ENCODE measurements around the gene AGBL3.

AGBL3 gene

DNA sequence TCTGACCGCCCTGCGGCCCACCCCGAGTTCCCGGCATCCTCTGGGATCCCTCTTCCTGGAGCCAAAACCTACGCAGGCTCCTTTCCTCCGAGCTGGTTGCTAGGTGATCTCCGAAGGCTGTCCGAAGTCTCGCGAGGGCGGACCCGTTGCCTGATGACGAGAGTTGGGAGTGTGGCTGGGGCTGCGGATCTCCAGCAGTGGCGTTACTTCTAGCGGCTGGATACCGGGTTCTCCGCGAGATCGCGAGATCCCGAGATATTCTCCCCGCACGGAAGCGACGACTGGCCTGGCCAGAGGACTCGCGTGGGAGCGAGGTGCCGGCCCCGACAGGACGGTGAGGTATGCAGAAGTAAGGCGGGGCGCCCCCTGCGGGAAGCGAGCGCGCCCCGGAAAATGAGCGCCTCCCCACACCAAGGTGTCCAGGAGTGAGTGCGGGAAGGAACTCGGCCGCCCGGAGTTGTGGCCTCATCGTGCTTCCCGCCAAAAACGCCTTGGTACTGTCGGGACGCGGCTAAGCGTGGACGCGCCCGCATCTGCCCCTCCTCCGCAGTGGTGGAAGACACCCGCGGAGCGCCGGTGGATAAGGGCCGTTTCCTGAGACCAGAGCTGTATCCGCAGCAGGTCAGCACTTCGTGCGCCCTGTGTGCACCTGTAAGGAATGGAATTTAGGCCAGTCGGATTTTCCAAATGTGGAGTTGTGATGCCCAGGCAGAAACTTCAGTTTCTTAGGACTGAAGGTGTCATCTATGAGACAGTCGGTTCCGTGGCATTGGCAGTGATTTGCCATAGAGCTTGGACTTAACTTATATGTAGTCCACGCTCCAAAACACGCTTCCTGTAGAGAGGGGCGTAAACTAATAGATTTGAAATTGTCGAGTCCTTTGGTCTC, at the start of gene AGBL3:
Gene AGBL3 (plus strand): TSS at position 146 of the 889 bp plus-strand sequence. CDS start 1,426 bp downstream, outside the sequence.
- DNase-seq (ENCODE audit: low read depth in 1 of 2, low spot score in 1 of 2), result peak; percentile 77 to 94
- no peak for TF ChIP-seq JUND (IDR thresholded peaks at IDR 0.05; ENCODE audit: low read depth)
- in situ Hi-C loops (cut with HindIII; ENCODE audit: low pct_unique_long_range_greater_than_20kb, low sequenced_read_pairs), result no loop called here

DNA sequence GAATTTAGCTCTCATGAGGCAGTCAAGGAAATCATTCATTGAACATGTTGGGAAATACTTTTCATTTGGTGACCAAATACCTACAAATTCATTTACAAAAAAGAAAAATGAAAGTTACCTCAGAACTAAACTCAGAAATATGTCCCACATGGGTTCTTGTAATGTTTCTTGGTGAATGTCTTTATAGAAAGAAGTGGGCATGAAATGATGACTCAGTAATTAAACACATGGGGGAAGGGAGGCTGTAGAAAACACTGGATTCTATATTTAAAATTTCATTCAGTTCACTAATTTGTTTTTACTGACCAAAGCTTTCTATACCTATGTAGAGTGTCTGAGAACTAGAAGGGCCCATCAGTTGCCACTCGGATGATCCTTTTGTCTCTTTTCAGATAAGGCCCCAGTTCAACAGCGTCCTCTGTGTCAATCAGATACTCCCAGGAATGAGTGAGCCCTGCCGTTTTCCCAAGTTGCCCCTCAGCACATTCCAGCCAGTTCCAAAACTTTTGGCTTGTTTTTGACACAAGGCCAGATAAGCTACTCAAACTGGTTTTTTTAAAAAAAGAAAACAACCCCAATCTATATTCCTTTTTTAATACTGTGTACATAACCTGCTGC, 49.3 kb upstream of the AGBL3 start:
- no peak for TF ChIP-seq JUND (IDR thresholded peaks at IDR 0.05; ENCODE audit: low read depth)
- in situ Hi-C loops (cut with HindIII; ENCODE audit: low pct_unique_long_range_greater_than_20kb, low sequenced_read_pairs), result no loop called here
- DNase-seq (ENCODE audit: low read depth in 1 of 2, low spot score in 1 of 2), result no peak

DNA sequence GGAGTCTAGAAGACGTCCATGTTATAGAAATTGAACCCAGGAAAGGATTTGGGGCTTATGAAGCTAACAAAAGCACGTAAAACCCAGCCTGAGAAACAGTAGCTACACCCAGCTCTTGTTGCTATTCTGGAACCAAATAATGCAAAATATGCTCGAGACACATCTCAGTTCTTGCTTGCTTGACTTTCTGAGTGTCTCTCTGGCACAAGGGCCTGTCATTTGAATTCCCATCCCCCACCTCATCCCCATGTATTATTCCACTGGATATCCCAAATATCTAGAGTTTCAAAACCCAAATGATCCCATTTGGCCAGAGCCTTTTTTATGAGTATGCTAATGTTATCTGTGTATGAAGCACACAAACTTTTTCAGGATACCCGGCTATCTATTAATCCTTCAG, 48.2 kb upstream of the AGBL3 start:
- in situ Hi-C loops (cut with HindIII; ENCODE audit: low pct_unique_long_range_greater_than_20kb, low sequenced_read_pairs), result no loop called here
- DNase-seq (ENCODE audit: low read depth in 1 of 2, low spot score in 1 of 2), result no peak
- TF ChIP-seq JUND (IDR thresholded peaks at IDR 0.05; ENCODE audit: low read depth), result no peak

DNA sequence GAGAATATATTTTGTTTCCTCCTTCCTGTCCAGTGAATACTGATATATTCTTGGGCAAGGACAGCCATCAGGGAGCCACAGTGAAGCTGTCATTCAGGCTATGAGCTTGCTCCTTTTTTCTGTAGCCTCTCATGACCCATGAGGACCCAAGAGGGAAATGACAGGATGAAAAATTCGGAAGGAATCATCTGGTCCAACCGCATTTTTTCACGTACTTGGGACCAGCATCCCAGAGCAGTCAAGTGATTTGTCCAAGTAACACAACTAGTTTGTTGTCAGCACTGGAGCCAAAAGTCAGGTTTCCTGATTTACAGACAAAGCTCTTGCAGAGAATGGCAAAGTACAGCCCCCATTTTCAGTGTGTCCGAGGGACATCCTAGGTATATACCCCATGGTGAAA, 47.2 kb upstream of the AGBL3 start:
- TF ChIP-seq JUND (IDR thresholded peaks at IDR 0.05; ENCODE audit: low read depth), result no peak
- in situ Hi-C loops (cut with HindIII; ENCODE audit: low pct_unique_long_range_greater_than_20kb, low sequenced_read_pairs), result no loop called here

DNA sequence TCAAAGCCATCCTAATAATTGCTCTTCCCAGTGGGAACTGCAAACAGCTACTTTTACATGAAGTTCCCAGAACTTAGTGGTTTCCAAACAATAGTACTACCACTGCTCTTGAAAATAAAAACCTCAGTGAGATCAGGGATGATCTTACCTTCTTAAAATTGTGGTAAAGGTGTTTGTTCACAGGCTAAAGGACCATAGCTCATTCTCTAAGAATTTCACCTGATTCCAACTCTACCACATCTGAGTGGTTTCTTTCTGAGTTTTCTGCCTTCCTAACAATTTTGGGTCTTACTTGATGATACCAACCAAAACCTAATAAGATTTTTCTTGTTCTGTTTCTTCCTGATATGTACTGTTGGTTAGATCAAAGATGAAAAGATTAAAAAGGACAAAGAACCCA, 45.6 kb upstream of the AGBL3 start:
- no peak for TF ChIP-seq JUND (IDR thresholded peaks at IDR 0.05; ENCODE audit: low read depth)
- in situ Hi-C loops (cut with HindIII; ENCODE audit: low pct_unique_long_range_greater_than_20kb, low sequenced_read_pairs), result no loop called here

More for the DNA sequence above, 47.2 kb upstream of the AGBL3 start:
- no peak for DNase-seq (ENCODE audit: low read depth in 1 of 2, low spot score in 1 of 2)

DNA sequence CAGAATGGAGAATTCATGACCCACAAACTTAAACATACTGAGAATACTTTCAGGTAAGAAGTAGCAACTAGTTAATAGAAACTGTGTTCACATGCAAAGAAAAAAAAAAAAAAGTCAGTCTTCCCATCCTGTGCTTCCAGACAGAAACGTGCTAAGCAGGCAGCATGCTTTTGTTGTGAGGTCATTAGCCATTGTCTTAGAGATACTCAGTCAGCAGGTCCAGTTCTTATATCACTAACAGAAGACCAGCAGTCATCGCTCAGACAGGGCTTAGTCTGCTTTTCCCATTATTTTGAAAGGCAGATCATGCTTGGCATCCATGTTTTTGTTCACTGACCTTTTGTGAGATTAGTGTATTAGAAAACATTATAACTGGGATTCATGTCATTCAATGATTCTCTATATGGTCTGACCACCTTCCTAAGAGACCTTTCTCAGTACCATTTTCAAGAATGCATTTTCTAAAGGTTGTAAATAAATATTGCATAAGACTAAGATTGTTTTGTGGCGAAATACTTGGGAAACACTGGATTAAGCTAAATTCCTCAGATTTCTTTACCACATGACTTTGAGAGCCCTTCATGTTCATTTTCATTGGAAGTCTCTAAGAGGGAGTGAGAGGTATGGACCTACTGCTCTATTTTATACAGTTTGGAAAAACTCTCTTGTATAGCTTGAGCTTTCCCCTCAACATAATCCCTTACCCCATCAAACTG, 45.0 kb upstream of the AGBL3 start:
- DNase-seq (ENCODE audit: low read depth in 1 of 2, low spot score in 1 of 2), result no peak
- no peak for TF ChIP-seq JUND (IDR thresholded peaks at IDR 0.05; ENCODE audit: low read depth)
- in situ Hi-C loops (cut with HindIII; ENCODE audit: low pct_unique_long_range_greater_than_20kb, low sequenced_read_pairs), result no loop called here

More for the DNA sequence above, 45.6 kb upstream of the AGBL3 start:
- DNase-seq (ENCODE audit: low read depth in 1 of 2, low spot score in 1 of 2), result no peak

DNA sequence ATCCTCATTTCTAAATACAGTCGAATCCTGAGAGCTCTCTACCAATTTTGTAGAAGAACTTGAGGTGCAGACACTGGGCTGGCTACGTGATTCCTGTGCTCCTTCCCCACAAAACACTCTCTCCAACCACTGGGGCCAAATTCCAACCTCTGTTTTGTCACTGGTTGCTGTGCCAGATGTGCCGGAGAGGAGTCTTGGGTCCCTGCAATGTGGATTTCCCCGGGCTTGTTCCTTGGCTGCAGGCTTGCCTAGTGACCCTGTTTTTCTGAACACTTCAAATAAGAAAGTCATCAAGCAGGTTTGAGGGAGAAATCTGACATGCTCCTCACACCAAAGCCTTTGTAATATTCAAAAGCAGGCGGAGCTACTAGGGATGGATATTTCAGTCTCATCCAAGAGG, 44.4 kb upstream of the AGBL3 start:
- peak in 1 of 2 experiments; percentile 36 for DNase-seq (ENCODE audit: low read depth in 1 of 2, low spot score in 1 of 2)
- in situ Hi-C loops (cut with HindIII; ENCODE audit: low pct_unique_long_range_greater_than_20kb, low sequenced_read_pairs), result no loop called here
- TF ChIP-seq JUND (IDR thresholded peaks at IDR 0.05; ENCODE audit: low read depth), result no peak

DNA sequence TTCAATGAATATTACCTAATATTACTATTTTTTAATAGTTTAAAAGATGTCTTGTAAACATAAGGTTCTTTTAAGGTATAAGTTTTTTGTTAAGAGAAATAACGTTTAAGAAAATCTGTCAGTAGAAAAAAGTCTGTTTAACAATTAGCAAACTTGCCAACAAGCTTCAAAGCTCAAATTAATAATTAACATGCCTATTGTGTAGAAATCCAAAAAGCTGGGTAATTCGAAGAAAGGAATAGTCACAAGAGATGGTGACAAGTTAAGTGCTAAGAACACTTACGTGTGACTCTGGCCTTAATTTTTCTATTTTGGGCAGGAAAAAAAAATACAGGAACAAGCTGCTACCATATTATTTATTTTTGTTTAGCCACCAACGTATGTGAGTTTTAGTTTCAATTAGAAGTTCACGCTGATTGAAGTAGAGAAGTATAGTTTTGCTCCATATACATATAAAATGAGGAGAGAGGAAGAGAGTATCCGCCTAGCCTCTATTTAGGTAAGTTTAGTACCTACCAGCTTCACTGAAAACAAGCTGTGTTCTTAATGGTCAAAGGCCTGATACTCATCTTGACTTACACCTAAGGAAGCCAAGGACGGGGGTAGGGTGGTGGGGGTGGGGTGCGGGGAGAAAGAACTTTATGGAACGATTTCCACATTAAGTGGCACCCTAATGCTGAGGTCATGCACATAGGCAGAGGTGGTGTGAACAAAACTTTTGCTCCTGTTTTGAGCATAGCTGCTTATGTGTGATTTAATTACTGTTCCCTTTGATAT, 43.4 kb upstream of the AGBL3 start:
- DNase-seq (ENCODE audit: low read depth in 1 of 2, low spot score in 1 of 2), result no peak
- no peak for TF ChIP-seq JUND (IDR thresholded peaks at IDR 0.05; ENCODE audit: low read depth)
- in situ Hi-C loops (cut with HindIII; ENCODE audit: low pct_unique_long_range_greater_than_20kb, low sequenced_read_pairs), result no loop called here

DNA sequence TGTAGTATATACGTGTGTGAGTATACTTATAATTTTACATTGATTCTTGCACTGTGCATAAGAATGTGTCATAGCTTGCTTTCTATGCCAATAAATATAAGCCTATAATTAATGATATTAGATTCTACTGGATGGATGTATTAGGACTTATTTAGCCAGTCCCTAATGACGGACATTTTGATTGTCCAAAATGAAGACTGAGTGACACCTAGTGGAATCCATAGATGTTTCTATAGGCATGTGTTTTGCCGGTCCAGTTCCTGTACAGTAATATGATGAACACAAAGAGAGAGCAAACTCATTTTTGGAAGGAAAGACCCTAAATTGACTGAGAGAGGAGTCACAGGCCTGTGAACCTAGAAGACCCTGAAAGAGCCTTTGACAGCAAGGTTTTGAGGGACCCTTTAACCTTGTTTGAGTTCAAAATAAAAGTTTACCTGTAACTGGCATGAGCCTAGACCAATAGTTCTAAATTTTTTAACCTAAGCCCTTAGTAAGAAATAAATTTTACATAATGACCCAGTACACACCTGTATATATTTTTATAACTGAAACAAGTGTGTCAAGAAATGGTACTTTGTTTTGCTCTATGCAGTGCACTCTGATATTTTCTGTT, 42.4 kb upstream of the AGBL3 start:
- peak; percentile 43 to 71 for DNase-seq (ENCODE audit: low read depth in 1 of 2, low spot score in 1 of 2)
- in situ Hi-C loops (cut with HindIII; ENCODE audit: low pct_unique_long_range_greater_than_20kb, low sequenced_read_pairs), result no loop called here
- no peak for TF ChIP-seq JUND (IDR thresholded peaks at IDR 0.05; ENCODE audit: low read depth)

DNA sequence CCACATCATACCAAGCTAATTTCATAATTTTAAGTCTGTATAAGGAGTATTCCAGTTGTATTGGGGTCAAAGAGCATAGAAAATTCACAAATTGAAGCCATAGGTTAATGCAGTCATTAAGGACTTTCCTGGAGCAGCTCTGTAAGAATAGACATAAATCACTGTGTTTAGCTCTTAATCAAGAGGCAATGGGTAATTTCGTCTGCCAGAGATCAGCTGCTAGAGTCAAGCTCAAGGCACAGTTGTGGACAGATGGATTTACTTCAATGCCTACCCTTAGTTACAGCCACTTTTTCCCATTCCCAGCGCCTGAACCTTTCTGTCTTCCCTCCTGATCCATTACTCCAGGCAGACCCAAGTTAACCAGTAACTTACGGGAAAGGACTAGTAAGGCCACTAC, 40.6 kb upstream of the AGBL3 start:
- no peak for DNase-seq (ENCODE audit: low read depth in 1 of 2, low spot score in 1 of 2)
- in situ Hi-C loops (cut with HindIII; ENCODE audit: low pct_unique_long_range_greater_than_20kb, low sequenced_read_pairs), result no loop called here
- TF ChIP-seq JUND (IDR thresholded peaks at IDR 0.05; ENCODE audit: low read depth), result no peak

DNA sequence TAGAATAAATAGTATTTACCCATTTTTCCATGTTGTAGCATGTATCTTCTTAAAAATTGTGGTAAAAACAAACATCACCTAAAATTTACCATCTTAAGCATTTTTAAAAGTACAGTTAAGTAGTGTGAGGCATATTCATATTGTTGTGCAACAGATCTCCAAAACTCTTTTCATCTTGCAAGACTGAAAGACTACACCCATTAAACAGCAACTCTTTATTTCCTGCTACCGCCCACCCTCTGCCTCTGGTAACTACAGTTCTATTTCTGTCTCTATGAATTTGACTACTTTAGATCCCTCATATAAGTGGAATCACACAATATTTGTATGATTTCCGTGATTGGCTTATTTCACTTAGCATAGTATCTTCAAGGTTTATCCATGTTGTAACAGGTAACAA, 40.0 kb upstream of the AGBL3 start:
- DNase-seq (ENCODE audit: low read depth in 1 of 2, low spot score in 1 of 2), result no peak
- in situ Hi-C loops (cut with HindIII; ENCODE audit: low pct_unique_long_range_greater_than_20kb, low sequenced_read_pairs), result no loop called here
- no peak for TF ChIP-seq JUND (IDR thresholded peaks at IDR 0.05; ENCODE audit: low read depth)

DNA sequence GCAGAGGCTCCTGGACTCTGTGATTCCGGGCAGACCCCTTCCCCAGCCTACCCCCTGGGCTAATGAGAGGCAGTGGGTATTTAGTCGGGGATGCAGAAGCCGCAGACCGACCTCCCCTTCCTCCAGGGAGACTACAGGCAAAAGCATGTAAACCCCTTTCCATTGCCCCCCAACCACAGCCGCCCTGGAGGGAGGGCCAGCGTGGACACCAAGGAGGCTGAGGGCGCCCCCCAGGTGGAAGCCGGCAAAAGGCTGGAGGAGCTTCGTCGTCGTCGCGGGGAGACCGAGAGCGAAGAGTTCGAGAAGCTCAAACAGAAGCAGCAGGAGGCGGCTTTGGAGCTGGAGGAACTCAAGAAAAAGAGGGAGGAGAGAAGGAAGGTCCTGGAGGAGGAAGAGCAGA, 39.0 kb upstream of the AGBL3 start:
- TF ChIP-seq JUND (IDR thresholded peaks at IDR 0.05; ENCODE audit: low read depth), result no peak
- DNase-seq (ENCODE audit: low read depth in 1 of 2, low spot score in 1 of 2), result no peak
- in situ Hi-C loops (cut with HindIII; ENCODE audit: low pct_unique_long_range_greater_than_20kb, low sequenced_read_pairs), result no loop called here

Data from T47D (cell line).